HG03342 (cell line): ENCODE results near the gene OR10G3.
"Not testable (repeated sequence)": the region's sequence is repeated elsewhere in the genome, so short reads cannot be mapped to it uniquely, and the experiment has no call there.

Source experiments
- ATAC-seq: cut with Tn5 transposase; IDR thresholded peaks from one replicate; pipeline ENCODE4 v1.9.1; 2021; ENCODE audit warnings: mild to moderate bottlenecking, moderate library complexity; ENCODE audit not compliant: unreplicated experiment

Gene OR10G3

GRCh38 chr14:21579976-21580375 is at the start of gene OR10G3:
Gene OR10G3, minus strand, starts transcription at chr14:21580076. Its CDS starts 9,332 bp downstream, at chr14:21570744.
- ATAC-seq = no peak

GRCh38 chr14:21626491-21627230 is 46.8 kb upstream of the OR10G3 start:
- ATAC-seq = no peak

- no peak for ATAC-seq
These were observed 37.7 kb upstream of the OR10G3 start for GRCh38 chr14:21617614-21618013.

- no peak for ATAC-seq
These were observed 34.4 kb upstream of the OR10G3 start for GRCh38 chr14:21614240-21614639.

- ATAC-seq = no peak
These were observed 32.4 kb upstream of the OR10G3 start for GRCh38 chr14:21612324-21612723.

GRCh38 chr14:21602181-21602580 is 22.3 kb upstream of the OR10G3 start:
- not testable (repeated sequence) for ATAC-seq

- no peak for ATAC-seq
These were observed 9.4 kb upstream of the OR10G3 start for GRCh38 chr14:21589317-21589716.

GRCh38 chr14:21575661-21576060 is 4.2 kb downstream of the OR10G3 start:
- ATAC-seq = no peak

- no peak for ATAC-seq
These were observed 7.3 kb downstream of the OR10G3 start for GRCh38 chr14:21572604-21573003.

- ATAC-seq = no peak
These were observed 21.1 kb downstream of the OR10G3 start for GRCh38 chr14:21558703-21559170.

- ATAC-seq = peak; percentile 62
These were observed 22.6 kb downstream of the OR10G3 start for GRCh38 chr14:21557084-21557901.

- no peak for ATAC-seq
These were observed 23.3 kb downstream of the OR10G3 start for GRCh38 chr14:21556378-21557083.

- no peak for ATAC-seq
These were observed 26.6 kb downstream of the OR10G3 start for GRCh38 chr14:21553266-21553665.

GRCh38 chr14:21544588-21544987 is 35.3 kb downstream of the OR10G3 start:
- ATAC-seq = not testable (repeated sequence)

- ATAC-seq = no peak
These were observed 35.9 kb downstream of the OR10G3 start for GRCh38 chr14:21543963-21544362.

- ATAC-seq = no peak
These were observed 36.3 kb downstream of the OR10G3 start for GRCh38 chr14:21543521-21543960.

- ATAC-seq = no peak
These were observed 38.3 kb downstream of the OR10G3 start for GRCh38 chr14:21541413-21542074.

GRCh38 chr14:21539189-21539940 is 40.5 kb downstream of the OR10G3 start:
- no peak for ATAC-seq

- no peak for ATAC-seq
These were observed 42.8 kb downstream of the OR10G3 start for GRCh38 chr14:21537090-21537424.

GRCh38 chr14:21536418-21537089 is 43.3 kb downstream of the OR10G3 start:
- no peak for ATAC-seq
